Fibroblast of mammary gland (primary cell): Measurements from ENCODE around the gene BST2.

Experiments used
- DNase-seq: peaks from one replicate; pipeline ENCODE4 v3.0.0-alpha.2; 2010; ENCODE audit warnings: low read depth
- H3K4me3 ChIP-seq: 2 replicates; pipeline ENCODE4 v1.5.1; 2011; ENCODE audit warnings: low read depth, mild to moderate bottlenecking, low read length, moderate library complexity; ENCODE audit not compliant: control insufficient read depth
- TF ChIP-seq, protein P1 (sequence below): conservative IDR thresholded peaks from 2 replicates; pipeline ENCODE4 v1.5.1; 2011; ENCODE audit warnings: low read depth, low read length, inconsistent platforms; ENCODE audit not compliant: control insufficient read depth, insufficient read depth

BST2 gene

GRCh38 chr19:17405250-17406045 is at the start of gene BST2:
Gene BST2 (minus strand): TSS chr19:17405630. CDS start chr19:17405575, 55 bp downstream.
- no peak within 1 kb of the TSS for H3K4me3 ChIP-seq
- TF ChIP-seq, protein P1, sequence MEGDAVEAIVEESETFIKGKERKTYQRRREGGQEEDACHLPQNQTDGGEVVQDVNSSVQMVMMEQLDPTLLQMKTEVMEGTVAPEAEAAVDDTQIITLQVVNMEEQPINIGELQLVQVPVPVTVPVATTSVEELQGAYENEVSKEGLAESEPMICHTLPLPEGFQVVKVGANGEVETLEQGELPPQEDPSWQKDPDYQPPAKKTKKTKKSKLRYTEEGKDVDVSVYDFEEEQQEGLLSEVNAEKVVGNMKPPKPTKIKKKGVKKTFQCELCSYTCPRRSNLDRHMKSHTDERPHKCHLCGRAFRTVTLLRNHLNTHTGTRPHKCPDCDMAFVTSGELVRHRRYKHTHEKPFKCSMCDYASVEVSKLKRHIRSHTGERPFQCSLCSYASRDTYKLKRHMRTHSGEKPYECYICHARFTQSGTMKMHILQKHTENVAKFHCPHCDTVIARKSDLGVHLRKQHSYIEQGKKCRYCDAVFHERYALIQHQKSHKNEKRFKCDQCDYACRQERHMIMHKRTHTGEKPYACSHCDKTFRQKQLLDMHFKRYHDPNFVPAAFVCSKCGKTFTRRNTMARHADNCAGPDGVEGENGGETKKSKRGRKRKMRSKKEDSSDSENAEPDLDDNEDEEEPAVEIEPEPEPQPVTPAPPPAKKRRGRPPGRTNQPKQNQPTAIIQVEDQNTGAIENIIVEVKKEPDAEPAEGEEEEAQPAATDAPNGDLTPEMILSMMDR = no peak
- DNase-seq = no peak

- DNase-seq = no peak
- TF ChIP-seq, protein P1 = no peak
- no peak overlapping the region for H3K4me3 ChIP-seq
Measured at GRCh38 chr19:17454576-17455071, 49.2 kb upstream of the BST2 start.

DNA sequence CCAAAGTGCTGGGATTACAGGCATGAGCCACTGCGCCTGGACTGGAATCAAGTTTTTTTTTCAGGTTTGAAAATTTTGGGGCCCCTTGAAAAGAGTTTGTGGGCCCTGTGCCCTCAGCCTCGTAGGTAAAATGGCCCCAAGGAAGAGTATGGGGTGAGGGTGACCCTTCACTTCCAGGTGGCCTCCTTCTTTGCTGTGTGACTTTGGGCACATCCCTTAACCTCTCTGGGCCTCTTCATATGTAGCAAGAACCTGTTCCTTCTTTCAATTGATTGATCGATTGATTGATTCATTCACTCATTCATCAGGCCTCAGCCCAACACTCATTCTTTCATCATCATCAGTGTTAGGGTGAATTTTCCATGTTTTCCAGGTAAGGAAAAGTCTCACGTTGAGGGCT is 46.4 kb upstream of the BST2 start:
- H3K4me3 ChIP-seq = no peak overlapping the region
- TF ChIP-seq, protein P1 = no peak
- no peak for DNase-seq

DNA sequence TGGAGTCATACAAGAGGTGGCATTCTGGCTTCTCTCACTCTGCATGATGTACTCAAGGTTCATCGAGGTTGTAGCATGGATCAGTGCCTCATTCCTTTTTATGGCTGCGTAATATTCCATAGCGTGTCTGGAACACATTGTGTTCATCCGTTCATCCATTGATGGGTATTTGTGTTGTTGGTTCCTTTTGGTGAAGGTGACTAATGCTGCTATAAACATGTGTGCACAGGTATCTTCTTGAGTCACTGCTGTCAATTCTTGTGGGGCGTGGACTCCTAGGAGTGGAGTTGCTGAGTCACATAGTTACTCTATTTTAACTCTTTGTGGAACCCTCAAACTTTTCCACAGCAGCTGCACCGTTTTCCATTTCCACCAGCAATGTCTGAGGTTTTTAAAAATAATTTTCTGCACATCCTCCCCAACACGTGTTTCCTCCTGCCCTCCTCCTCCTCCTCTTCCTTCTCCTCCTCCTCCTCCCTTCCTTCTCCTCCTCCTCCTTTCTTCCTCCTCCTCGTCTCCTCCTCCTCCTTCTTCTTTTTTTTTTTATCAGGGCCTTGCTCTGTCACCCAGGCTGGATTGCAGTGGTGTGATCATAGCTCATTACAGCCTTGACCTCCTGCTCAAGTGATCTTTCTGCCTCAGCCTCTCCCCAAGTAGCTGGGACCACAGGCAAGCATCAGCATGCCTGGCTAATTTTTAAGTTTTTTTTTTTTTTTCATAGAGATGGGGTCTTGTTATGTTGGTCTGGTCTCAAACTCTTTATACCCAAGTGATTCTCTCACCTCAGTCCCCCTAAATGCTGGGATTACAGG is 45.0 kb upstream of the BST2 start:
- H3K4me3 ChIP-seq = no peak overlapping the region
- DNase-seq = no peak
- TF ChIP-seq, protein P1 = no peak

DNA sequence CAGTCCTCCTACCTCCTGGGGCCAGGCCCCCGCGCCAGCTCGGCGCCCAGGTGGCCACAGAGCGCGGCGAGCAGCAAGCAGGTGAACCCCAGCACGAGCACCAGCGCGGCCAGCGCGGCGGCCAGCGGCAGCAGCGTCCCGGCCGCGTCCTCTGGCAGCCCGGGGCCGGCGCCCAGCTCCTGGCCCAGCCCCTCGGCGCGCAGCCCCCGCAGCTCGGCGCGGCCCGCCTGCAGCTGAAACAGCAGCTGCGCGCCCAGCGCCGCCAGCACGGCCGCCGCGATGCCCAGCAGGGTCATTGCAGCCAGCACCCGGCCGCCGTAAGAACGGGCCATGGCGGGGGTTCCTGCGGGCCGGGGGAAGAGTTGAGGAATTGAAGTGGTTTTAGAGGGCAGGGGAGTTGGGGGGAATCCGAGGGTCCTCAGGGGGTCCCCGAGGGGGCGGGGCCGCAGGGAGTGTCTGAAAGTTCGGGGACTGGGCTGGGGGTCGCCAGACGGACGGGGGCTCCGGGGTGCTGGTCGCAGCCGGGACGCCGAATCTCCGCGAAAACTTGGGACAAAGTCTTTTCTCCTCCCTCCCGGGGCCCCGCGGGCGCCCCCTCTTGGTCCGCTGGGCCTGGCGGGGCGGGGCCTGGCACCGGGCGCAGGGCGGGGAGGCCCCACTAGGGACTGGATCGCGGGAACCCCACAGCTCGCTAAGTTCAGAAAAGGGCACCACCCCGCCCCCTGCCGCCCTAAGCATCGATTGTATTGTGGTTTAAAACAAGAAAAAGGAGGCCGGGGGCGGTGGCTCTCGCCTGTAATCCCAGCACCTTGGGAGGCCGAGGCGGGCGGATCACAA is 42.9 kb upstream of the BST2 start, which contains the start of gene TMEM221:
TMEM221 (minus strand) TSS at position 538 of the 837 bp plus-strand sequence; CDS start at position 332, 206 bp downstream.
- H3K4me3 ChIP-seq = peak within 1 kb of the TSS; percentile 4
- TF ChIP-seq, protein P1 = peak; percentile 35
- no peak for DNase-seq

GRCh38 chr19:17447704-17448130 is 42.3 kb upstream of the BST2 start:
- TF ChIP-seq, protein P1 = no peak
- DNase-seq = no peak
- no peak overlapping the region for H3K4me3 ChIP-seq
